ENCODE measurements around the gene NKG7. TPM values are rescaled to one million over a fixed set of nuclear protein-coding genes. Genes with fewer than 3 reads are reported as not detected.
"Not testable (repeated sequence)": the region's sequence is repeated elsewhere in the genome, so short reads cannot be mapped to it uniquely, and the experiment has no call there.

Gene NKG7
- total and polyA plus RNA-seq, 2 experiments from 2014 or later = 0.57 TPM; not detected in 1

DNA sequence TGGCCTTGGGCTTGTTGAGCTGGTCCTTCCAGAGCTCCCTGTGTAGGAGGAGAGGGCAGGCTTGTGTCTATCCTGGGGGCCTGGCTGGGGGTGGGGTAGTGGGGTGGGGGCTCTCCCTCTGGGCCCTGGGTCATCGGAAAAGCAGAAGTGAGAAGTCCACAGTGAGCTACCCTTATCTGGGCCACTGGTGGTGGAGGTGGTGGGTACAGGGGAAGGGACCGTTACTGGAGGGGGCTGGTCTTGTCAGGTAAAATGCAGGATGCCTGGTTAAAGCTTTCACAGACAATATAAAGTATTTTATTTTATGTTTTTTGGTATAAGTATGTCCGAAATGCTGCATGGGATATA is 45.3 kb upstream of the NKG7 start:
- peaks cover 11% of the 10 kb centered on the region for H3K27me3 ChIP-seq
- H3K36me3 ChIP-seq = no peaks in the 10 kb centered on the region
- DNase-seq (ENCODE audit: low read depth in 1 of 2, low spot score in 1 of 2) = no peak
- no peak for TF ChIP-seq CTCF (IDR thresholded peaks at IDR 0.05; ENCODE audit: low read depth, low read length)
- no peak overlapping the region for H3K27ac ChIP-seq
- H3K4me3 ChIP-seq = no peak overlapping the region
- no peaks in the 10 kb centered on the region for H3K4me1 ChIP-seq (ENCODE audit: low read depth)
- H3K9me3 ChIP-seq (ENCODE audit: low read depth) = no peaks in the 10 kb centered on the region

DNA sequence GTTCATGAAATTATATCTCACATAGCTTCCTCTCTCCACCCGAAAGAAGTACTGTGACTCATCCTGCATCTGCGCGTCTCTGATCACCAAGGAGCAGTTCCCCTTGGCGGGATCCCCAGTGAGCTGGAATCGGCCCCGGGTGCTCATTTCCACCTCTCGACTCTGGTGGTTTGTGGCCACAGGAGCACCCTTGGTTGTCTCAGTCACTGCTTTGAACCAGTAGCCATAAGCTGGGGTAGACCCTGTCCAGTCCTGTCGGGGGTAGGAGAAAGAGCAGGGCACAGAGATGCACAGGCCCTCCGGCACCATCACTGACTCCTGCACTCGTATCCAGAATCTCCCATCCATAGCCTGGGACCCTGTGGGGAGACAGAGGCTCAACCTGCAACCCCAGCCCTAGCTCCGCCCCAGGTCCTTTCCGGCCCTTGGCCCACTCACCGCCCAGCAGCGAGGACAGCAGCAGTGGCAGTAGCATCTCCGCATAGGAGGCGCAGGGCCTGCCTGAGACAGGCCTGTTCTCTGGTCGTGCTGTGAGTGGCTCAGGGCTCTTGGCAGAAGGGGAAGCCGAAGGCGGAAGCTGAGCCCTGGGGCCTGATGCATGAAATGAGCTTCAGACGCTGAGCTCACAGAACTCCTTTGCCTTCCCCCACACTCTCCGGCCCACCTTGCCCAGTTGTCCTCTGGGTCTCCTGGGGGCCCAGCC is 44.8 kb upstream of the NKG7 start, which contains the start of gene SIGLEC10:
Gene SIGLEC10 (minus strand): TSS at position 536 of the 703 bp plus-strand sequence. CDS start 61 bp downstream, at position 475.
- TF ChIP-seq CTCF (IDR thresholded peaks at IDR 0.05; ENCODE audit: low read depth, low read length) = no peak
- peaks cover 11% of the 10 kb centered on the region for H3K27me3 ChIP-seq
- no peak within 1 kb of the TSS for H3K4me3 ChIP-seq
- H3K36me3 ChIP-seq = no peaks in the 10 kb centered on the region
- peak in 1 of 2 donors; percentile 23 for DNase-seq (ENCODE audit: low read depth in 1 of 2, low spot score in 1 of 2)
- no peaks in the 10 kb centered on the region for H3K4me1 ChIP-seq (ENCODE audit: low read depth)
- no peaks in the 10 kb centered on the region for H3K9me3 ChIP-seq (ENCODE audit: low read depth)
- no peak within 1 kb of the TSS for H3K27ac ChIP-seq

- H3K4me3 ChIP-seq; H3K9me3 ChIP-seq (ENCODE audit: low read depth); H3K27me3 ChIP-seq; H3K4me1 ChIP-seq (ENCODE audit: low read depth); DNase-seq (ENCODE audit: low read depth in 1 of 2, low spot score in 1 of 2); H3K36me3 ChIP-seq; H3K27ac ChIP-seq: not testable (repeated sequence)
These were observed 44.0 kb upstream of the NKG7 start for GRCh38 chr19:51416422-51416821.

GRCh38 chr19:51415187-51415586 is 42.7 kb upstream of the NKG7 start:
- Histone ChIP-seq H3K4me1 (ENCODE audit: low read depth) (no peaks in the 10 kb centered on the region), H3K27ac (no peak overlapping the region), H3K36me3 (no peaks in the 10 kb centered on the region), H3K4me3 (no peak overlapping the region), H3K9me3 (ENCODE audit: low read depth) (no peaks in the 10 kb centered on the region), H3K27me3 (no peaks in the 10 kb centered on the region)
- no peak for DNase-seq (ENCODE audit: low read depth in 1 of 2, low spot score in 1 of 2)
- TF ChIP-seq CTCF (IDR thresholded peaks at IDR 0.05; ENCODE audit: low read depth, low read length) = no peak

DNA sequence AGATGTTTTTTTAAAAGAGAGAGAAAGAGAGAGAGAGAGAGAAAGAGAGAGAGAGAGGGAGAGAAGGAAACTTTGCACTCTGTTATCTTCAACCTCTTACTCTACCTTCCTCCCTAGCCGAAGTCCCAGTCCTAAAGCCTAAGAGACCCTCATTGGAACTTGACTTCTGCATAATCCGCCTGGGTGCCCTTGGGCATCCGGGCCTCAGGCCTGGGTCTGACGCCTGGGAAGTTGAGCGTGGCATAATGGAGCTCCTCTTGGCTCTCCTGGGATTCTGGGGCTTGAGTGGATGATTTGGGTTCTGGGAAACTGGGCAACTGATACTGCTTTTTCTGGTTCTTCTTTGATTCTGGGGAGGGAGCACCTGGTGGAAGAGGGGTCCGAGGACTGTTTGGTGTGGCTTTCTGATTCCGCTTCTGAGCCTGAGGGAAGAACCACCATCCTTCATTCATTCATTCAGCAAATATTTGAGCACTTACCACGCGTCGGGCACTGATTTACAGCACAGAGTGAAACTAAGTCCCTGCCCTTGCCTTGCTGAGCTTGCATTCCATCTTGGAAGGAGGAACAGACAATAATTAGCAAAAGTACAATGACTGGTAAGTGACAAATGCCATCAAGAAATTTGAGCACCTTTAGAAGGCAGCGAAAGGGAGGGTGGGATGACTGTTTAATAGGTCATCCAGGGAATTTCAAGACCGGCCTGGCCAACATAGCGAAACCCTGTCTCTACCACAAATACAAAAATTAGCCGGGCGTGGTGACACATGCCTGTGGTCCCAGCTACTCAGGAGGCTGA is 38.7 kb upstream of the NKG7 start:
- Histone ChIP-seq H3K27me3 (no peaks in the 10 kb centered on the region), H3K27ac (no peak overlapping the region), H3K36me3 (no peaks in the 10 kb centered on the region), H3K4me3 (no peak overlapping the region), H3K9me3 (ENCODE audit: low read depth) (no peaks in the 10 kb centered on the region), H3K4me1 (ENCODE audit: low read depth) (no peaks in the 10 kb centered on the region)
- TF ChIP-seq CTCF (IDR thresholded peaks at IDR 0.05; ENCODE audit: low read depth, low read length) = no peak
- DNase-seq (ENCODE audit: low read depth in 1 of 2, low spot score in 1 of 2) = no peak
